Panc1 (cell line): Measurements from ENCODE around the gene KRTAP5-1. TPM values are rescaled to one million over a fixed set of nuclear protein-coding genes. Genes with fewer than 3 reads are reported as not detected.
A peak's percentile ranks its signal among the peaks of the same experiment; 100 is the strongest.

Experiments used
- ATAC-seq: fragments of 200-7000 bp; cut with Tn5 transposase; 2 replicates; pipeline ENCODE4 v1.9.1; 2020; ENCODE audit warnings: mild to moderate bottlenecking, moderate library complexity
- BruUV-seq: library from RNA; stranded (reverse); fragments of 400-500 nt; replicated peaks from 2 replicates; lab custom pipeline; 2021; lab: Mats Ljungman, UMichigan
- CTCF ChIA-PET: fragments of 300-600 bp; sonication (Branson Sonifier 250); formaldehyde crosslinking; loops from one replicate; lab custom pipeline; 2022; ENCODE audit warnings: antibody characterized with exemption; lab: Charles Lee
- POLR2A ChIA-PET: fragments of 300-600 bp; sonication (Branson Sonifier 250); formaldehyde crosslinking; loops from one replicate; lab custom pipeline; 2022; ENCODE audit warnings: antibody characterized with exemption; lab: Charles Lee
- DNase-seq: peaks from one replicate; pipeline ENCODE4 v3.0.0-alpha.2; 2010; ENCODE audit warnings: low read depth, low spot score
- H3K27ac ChIP-seq: 2 replicates; pipeline ENCODE4 v1.5.1; 2011; ENCODE audit warnings: mild to moderate bottlenecking, low read length, inconsistent platforms
- H3K27me3 ChIP-seq: fragments of 200-500 bp; sonication (Bioruptor generic); 2 replicates; pipeline ENCODE4 v1.6.0; 2014; ENCODE audit warnings: low read length, inconsistent platforms; ENCODE audit not compliant: control insufficient read depth, insufficient read depth
- H3K36me3 ChIP-seq: fragments of 200-500 bp; sonication (Bioruptor generic); 2 replicates; pipeline ENCODE4 v1.5.1; 2014; ENCODE audit warnings: inconsistent platforms, mild to moderate bottlenecking, low read length, moderate library complexity; ENCODE audit not compliant: control insufficient read depth, insufficient read depth
- H3K4me1 ChIP-seq: 2 replicates; pipeline ENCODE4 v1.5.1; 2011; ENCODE audit warnings: inconsistent platforms, mild to moderate bottlenecking, low read length, moderate library complexity; ENCODE audit not compliant: control insufficient read depth, insufficient read depth
- H3K4me3 ChIP-seq, 2 experiments: 2 replicates each; pipeline ENCODE4 v1.5.1; 2011 to 2012; ENCODE audit warnings: low read depth in 2 of 2, low read length in 2 of 2, mild to moderate bottlenecking in 2 of 2, inconsistent platforms in 1 of 2, moderate library complexity in 1 of 2
- H3K9me3 ChIP-seq: fragments of 200-500 bp; sonication (Bioruptor generic); 2 replicates; pipeline ENCODE4 v1.5.1; 2014; ENCODE audit warnings: low read depth, mild to moderate bottlenecking, inconsistent platforms, low read length, moderate library complexity; ENCODE audit not compliant: control insufficient read depth, insufficient read depth
- POLR2AphosphoS5 ChIP-seq: IDR thresholded peaks from 2 replicates; pipeline ENCODE4 v1.6.1; 2012; ENCODE audit warnings: mild to moderate bottlenecking, low read depth, low read length, moderate library complexity
- SIN3A ChIP-seq: IDR thresholded peaks from 2 replicates; pipeline ENCODE4 v1.6.1; 2012; ENCODE audit warnings: low read depth, mild to moderate bottlenecking, low read length, moderate library complexity, borderline replicate concordance; ENCODE audit not compliant: insufficient read depth
- TCF7L2 ChIP-seq: IDR thresholded peaks from 2 replicates; pipeline ENCODE4 v1.6.1; 2011; ENCODE audit warnings: mild to moderate bottlenecking, low read depth, low read length, inconsistent platforms
- in situ Hi-C: cut with HindIII; loops from 2 replicates; pipeline ENCODE4 v1.10.0; 2016; ENCODE audit warnings: low sequenced_read_pairs, low pct_unique_long_range_greater_than_20kb
- intact Hi-C: fragments of 100-400 bp; cut with micrococcal nuclease; formaldehyde crosslinking; loops from one replicate; pipeline ENCODE4 v1.10.0; 2022; ENCODE audit not compliant: unreplicated experiment
- total RNA-seq: library from RNA; stranded (reverse); gene quantifications from one replicate; pipeline ENCODE4 v1.2.1, GENCODE V29; 2021; ENCODE audit not compliant: unreplicated experiment
- TF ChIP-seq, protein P1 (sequence below): fragments of 450-650 bp; IDR thresholded peaks from 2 replicates; pipeline ENCODE4 v1.5.1; 2017; ENCODE audit warnings: mild to moderate bottlenecking
- TF ChIP-seq, protein P2 (sequence below), 2 experiments: IDR thresholded peaks; 2 replicates each; pipeline ENCODE4 v1.6.1; 2011 to 2012; ENCODE audit warnings: low read depth in 2 of 2, control low read depth in 1 of 2, low read length in 1 of 2, mild to moderate bottlenecking in 1 of 2, moderate library complexity in 1 of 2; ENCODE audit not compliant: insufficient read depth in 1 of 2

Gene KRTAP5-1
- total RNA-seq, 1 experiment from 2014 or later = not detected

DNA sequence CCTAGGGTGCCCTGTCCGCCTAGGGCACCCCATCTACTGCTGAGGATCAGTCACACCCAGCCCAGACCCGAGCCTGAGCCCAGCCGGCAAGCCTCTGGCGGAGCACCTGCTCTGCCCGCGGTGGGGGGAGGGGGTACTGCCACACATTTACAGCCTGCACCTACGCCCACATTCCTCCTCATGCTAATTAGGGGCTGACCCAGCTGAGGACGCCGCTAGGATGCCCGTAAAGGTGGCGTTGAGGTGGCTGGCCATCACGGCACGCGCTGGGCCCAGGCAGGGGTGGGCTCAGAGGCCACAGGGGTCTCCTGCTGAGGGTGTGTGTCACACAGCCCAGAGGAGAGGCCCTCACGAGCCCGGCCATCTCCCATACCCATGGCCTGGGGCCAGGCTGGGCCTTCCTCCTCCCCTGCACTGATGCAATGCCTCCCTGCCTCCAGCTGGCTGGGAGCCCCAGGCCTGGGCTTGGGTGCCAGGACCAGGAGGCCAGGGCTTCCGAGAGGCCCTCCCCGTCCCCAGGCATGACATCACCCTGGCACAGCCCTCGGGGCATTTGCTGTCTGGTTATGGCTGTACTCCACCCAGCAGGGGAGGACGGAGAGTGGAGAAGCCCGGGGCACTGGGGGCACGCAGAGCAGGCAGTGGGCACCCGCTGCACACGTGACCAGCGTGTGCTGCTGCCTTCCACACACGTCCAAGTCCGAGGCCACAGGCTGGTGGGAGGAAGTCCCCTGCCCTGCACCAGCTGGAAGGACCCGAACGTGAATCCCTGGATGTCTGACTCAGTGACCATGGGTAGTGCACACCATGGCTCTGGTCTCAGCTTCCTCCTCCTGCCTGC lies 25.8 kb downstream of the KRTAP5-1 start:
- H3K36me3 ChIP-seq = no peaks in the 10 kb centered on the region
- peak overlapping the region; percentile 1; the same call in 1 of the 2 replicates for H3K27ac ChIP-seq
- H3K27me3 ChIP-seq = no peaks in the 10 kb centered on the region
- POLR2A ChIA-PET = no interaction called here
- H3K4me1 ChIP-seq = peaks cover 17% of the 10 kb centered on the region
- CTCF ChIA-PET = interaction anchor here (0.6 to 2.6 kb wide), 3 partner anchors 13 to 15 kb away, joined by 3 to 11 read pairs (median 10); partner anchors contain the start of gene DUSP8
- intact Hi-C loops = no loop called here
- peak; percentile 55 for ATAC-seq
- no TSS peak for BruUV-seq
- H3K9me3 ChIP-seq = no peaks in the 10 kb centered on the region
- in situ Hi-C loops = no loop called here
- TF ChIP-seq, protein P1, sequence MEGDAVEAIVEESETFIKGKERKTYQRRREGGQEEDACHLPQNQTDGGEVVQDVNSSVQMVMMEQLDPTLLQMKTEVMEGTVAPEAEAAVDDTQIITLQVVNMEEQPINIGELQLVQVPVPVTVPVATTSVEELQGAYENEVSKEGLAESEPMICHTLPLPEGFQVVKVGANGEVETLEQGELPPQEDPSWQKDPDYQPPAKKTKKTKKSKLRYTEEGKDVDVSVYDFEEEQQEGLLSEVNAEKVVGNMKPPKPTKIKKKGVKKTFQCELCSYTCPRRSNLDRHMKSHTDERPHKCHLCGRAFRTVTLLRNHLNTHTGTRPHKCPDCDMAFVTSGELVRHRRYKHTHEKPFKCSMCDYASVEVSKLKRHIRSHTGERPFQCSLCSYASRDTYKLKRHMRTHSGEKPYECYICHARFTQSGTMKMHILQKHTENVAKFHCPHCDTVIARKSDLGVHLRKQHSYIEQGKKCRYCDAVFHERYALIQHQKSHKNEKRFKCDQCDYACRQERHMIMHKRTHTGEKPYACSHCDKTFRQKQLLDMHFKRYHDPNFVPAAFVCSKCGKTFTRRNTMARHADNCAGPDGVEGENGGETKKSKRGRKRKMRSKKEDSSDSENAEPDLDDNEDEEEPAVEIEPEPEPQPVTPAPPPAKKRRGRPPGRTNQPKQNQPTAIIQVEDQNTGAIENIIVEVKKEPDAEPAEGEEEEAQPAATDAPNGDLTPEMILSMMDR = no peak
- TF ChIP-seq SIN3A = no peak
- TF ChIP-seq, protein P2, sequence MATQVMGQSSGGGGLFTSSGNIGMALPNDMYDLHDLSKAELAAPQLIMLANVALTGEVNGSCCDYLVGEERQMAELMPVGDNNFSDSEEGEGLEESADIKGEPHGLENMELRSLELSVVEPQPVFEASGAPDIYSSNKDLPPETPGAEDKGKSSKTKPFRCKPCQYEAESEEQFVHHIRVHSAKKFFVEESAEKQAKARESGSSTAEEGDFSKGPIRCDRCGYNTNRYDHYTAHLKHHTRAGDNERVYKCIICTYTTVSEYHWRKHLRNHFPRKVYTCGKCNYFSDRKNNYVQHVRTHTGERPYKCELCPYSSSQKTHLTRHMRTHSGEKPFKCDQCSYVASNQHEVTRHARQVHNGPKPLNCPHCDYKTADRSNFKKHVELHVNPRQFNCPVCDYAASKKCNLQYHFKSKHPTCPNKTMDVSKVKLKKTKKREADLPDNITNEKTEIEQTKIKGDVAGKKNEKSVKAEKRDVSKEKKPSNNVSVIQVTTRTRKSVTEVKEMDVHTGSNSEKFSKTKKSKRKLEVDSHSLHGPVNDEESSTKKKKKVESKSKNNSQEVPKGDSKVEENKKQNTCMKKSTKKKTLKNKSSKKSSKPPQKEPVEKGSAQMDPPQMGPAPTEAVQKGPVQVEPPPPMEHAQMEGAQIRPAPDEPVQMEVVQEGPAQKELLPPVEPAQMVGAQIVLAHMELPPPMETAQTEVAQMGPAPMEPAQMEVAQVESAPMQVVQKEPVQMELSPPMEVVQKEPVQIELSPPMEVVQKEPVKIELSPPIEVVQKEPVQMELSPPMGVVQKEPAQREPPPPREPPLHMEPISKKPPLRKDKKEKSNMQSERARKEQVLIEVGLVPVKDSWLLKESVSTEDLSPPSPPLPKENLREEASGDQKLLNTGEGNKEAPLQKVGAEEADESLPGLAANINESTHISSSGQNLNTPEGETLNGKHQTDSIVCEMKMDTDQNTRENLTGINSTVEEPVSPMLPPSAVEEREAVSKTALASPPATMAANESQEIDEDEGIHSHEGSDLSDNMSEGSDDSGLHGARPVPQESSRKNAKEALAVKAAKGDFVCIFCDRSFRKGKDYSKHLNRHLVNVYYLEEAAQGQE (IDR thresholded peaks at IDR 0.05; ENCODE audit: insufficient read depth in 1 of 2, low read depth in 2 of 2, low read length in 1 of 2) = 0 out of 4 replicates have a peak, but pooled peaks of 1 of the 2 experiments have one; percentile 25
- no peak for TF ChIP-seq POLR2AphosphoS5
- 0 out of 4 replicates have a peak overlapping the region, but pooled peaks of 1 of the 2 experiments have one; percentile 4 for H3K4me3 ChIP-seq
- DNase-seq = peak; percentile 50

DNA sequence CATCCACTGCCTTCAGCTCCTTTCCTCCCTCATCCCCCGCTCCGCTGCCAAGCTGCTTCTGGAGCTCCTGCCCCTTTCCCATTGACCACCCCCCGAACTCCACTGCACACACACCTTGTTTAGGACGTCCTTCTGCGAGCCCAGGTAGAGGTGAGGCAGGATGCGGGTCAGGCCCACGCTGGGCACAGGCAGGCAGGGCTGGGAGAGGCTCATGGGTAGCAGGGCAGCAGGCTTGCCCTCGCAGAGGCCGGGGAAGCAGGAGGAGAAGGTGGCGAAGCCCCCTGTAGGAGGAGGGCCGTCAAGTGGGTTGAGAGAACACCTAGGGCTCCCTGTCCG lies 26.3 kb downstream of the KRTAP5-1 start:
- peak overlapping the region; percentile 1; the same call in 1 of the 2 replicates for H3K27ac ChIP-seq
- H3K4me1 ChIP-seq = peaks cover 17% of the 10 kb centered on the region
- no peaks in the 10 kb centered on the region for H3K36me3 ChIP-seq
- CTCF ChIA-PET = interaction anchor here (1.3 to 2.6 kb wide), 2 partner anchors 12 to 15 kb away, joined by 6 to 11 read pairs; no protein-coding TSS in a partner anchor
- ATAC-seq (no peak; the same call in 1 of the 2 replicates), DNase-seq (no peak)
- BruUV-seq = no TSS peak
- intact Hi-C loops (no loop called here), in situ Hi-C loops (no loop called here)
- no peak overlapping the region for H3K4me3 ChIP-seq
- POLR2A ChIA-PET = no interaction called here
- TF ChIP-seq POLR2AphosphoS5 = no peak
- TF ChIP-seq, protein P2 (IDR thresholded peaks at IDR 0.05; ENCODE audit: insufficient read depth in 1 of 2, low read depth in 2 of 2, low read length in 1 of 2) = no peak
- TF ChIP-seq TCF7L2 = no peak
- TF ChIP-seq, protein P1 = no peak
- no peak for TF ChIP-seq SIN3A
- H3K27me3 ChIP-seq = no peaks in the 10 kb centered on the region
- no peaks in the 10 kb centered on the region for H3K9me3 ChIP-seq
